Measurements from ENCODE around the gene XPO4. TPM values are rescaled to one million over a fixed set of nuclear protein-coding genes. Genes with fewer than 3 reads are reported as not detected.
A peak's percentile ranks its signal among the peaks of the same experiment; 100 is the strongest.

Gene XPO4
- total RNA-seq, 1 donor from 2014 or later: 24.7 TPM

- no peaks in the 10 kb centered on the region for H3K9me3 Mint-ChIP-seq
- DNase-seq (ENCODE audit: low spot score in 2 of 2, unreplicated experiment in 2 of 2): no peak
- no peaks in the 10 kb centered on the region for H3K27me3 Mint-ChIP-seq (ENCODE audit: low read depth)
- peaks cover 13% of the 10 kb centered on the region for H3K4me1 Mint-ChIP-seq
- no peak overlapping the region for H3K27ac Mint-ChIP-seq
- peaks cover 5% of the 10 kb centered on the region for H3K36me3 Mint-ChIP-seq
- H3K4me3 Mint-ChIP-seq: no peak overlapping the region
- TF ChIP-seq, protein P1, sequence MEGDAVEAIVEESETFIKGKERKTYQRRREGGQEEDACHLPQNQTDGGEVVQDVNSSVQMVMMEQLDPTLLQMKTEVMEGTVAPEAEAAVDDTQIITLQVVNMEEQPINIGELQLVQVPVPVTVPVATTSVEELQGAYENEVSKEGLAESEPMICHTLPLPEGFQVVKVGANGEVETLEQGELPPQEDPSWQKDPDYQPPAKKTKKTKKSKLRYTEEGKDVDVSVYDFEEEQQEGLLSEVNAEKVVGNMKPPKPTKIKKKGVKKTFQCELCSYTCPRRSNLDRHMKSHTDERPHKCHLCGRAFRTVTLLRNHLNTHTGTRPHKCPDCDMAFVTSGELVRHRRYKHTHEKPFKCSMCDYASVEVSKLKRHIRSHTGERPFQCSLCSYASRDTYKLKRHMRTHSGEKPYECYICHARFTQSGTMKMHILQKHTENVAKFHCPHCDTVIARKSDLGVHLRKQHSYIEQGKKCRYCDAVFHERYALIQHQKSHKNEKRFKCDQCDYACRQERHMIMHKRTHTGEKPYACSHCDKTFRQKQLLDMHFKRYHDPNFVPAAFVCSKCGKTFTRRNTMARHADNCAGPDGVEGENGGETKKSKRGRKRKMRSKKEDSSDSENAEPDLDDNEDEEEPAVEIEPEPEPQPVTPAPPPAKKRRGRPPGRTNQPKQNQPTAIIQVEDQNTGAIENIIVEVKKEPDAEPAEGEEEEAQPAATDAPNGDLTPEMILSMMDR (IDR thresholded peaks at IDR 0.05; ENCODE audit: unreplicated experiment): no peak
Observed at GRCh38 chr13:20831254-20831653, 71.3 kb downstream of the XPO4 start.

DNA sequence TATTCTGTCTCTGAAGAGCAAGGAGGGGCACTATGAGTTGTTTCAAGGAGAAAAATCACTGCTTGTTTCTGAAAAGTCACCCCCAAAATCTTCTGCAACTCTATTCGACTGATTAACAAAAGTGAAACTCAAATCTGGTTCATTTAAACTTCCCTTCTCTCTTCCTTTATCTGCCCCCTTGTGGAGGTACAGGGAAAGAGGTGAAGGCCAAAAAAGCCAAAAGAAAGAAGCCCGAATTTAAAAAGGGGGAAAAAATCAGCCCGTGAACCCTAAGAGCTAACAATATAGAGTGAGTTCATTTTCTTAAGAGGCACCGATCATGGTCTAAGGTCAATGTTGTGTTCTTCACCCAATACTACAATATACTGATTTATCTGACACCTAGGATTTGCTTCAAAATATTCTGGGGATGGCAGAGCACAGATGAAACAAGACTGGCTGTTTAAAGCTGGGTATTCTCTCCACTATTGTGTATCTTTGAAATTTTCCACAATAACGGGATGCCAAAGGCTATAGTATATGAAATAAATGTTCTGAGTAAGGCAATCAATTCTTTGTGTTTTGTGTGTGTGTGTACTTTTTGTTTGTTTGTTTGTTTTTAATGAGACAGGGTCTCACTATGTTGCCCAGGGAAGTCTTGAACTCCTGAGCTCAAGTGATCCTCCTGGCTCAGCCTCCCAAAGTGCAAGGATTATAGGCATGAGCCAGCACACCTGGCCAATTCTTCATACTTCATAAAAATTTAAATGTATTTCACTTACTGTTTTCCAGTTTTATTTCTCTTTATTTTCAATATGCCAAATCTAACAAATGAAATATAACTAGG is 73.8 kb downstream of the XPO4 start:
- Mint-ChIP-seq H3K4me1 (peaks cover 26% of the 10 kb centered on the region), H3K36me3 (no peaks in the 10 kb centered on the region), H3K9me3 (no peaks in the 10 kb centered on the region), H3K4me3 (no peak overlapping the region), H3K27ac (peak overlapping the region; percentile 7), H3K27me3 (ENCODE audit: low read depth) (no peaks in the 10 kb centered on the region)
- no peak for DNase-seq (ENCODE audit: low spot score in 2 of 2, unreplicated experiment in 2 of 2)
- TF ChIP-seq, protein P1 (IDR thresholded peaks at IDR 0.05; ENCODE audit: unreplicated experiment): peak; percentile 74

DNA sequence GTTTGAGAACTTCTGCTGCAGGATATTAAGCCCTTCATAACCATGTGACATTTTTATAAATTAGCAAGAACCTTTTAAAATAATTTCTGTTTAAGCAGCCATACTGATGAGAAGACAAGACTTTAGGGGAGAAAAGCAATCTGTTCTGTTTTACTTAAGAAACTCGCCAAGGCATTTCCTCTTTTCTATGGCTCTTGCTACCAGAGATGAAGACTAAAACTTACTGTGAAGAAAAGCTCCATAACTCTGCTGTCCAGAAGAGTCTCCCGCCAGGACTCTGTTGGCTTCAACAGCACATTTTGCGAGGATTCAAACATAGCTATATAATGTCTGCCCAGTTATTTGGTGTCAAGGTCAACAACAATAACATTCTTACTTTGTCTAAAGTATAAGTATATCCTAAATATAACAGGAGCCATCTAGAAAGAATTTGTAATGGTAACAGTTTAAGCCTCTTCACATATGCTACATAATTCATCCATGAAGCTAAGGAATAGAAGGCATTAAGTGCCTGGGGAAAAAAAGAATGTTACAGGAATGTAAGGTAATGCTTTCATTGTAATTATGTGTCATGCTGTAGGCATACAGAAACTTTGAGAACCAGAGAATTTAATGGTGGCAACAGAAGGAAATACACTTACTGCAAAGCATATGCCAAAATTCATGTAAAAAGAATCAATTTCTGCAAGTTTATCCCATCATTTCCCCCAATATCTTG is 75.5 kb downstream of the XPO4 start:
- Mint-ChIP-seq H3K27ac (peak overlapping the region; percentile 85), H3K4me1 (peaks cover 26% of the 10 kb centered on the region), H3K9me3 (no peaks in the 10 kb centered on the region), H3K27me3 (ENCODE audit: low read depth) (no peaks in the 10 kb centered on the region), H3K4me3 (no peak overlapping the region), H3K36me3 (peaks cover 1% of the 10 kb centered on the region)
- DNase-seq (ENCODE audit: low spot score in 2 of 2, unreplicated experiment in 2 of 2): no peak
- TF ChIP-seq, protein P1 (IDR thresholded peaks at IDR 0.05; ENCODE audit: unreplicated experiment): no peak

GRCh38 chr13:20826301-20826700 is 76.2 kb downstream of the XPO4 start:
- H3K4me1 Mint-ChIP-seq: peaks cover 26% of the 10 kb centered on the region
- H3K27ac Mint-ChIP-seq: no peak overlapping the region
- no peak for DNase-seq (ENCODE audit: low spot score in 2 of 2, unreplicated experiment in 2 of 2)
- no peak overlapping the region for H3K4me3 Mint-ChIP-seq
- H3K27me3 Mint-ChIP-seq (ENCODE audit: low read depth): no peaks in the 10 kb centered on the region
- H3K36me3 Mint-ChIP-seq: peaks cover 5% of the 10 kb centered on the region
- TF ChIP-seq, protein P1 (IDR thresholded peaks at IDR 0.05; ENCODE audit: unreplicated experiment): no peak
- no peaks in the 10 kb centered on the region for H3K9me3 Mint-ChIP-seq

- no peaks in the 10 kb centered on the region for H3K9me3 Mint-ChIP-seq
- H3K27me3 Mint-ChIP-seq (ENCODE audit: low read depth): no peaks in the 10 kb centered on the region
- H3K4me1 Mint-ChIP-seq: peaks cover 26% of the 10 kb centered on the region
- DNase-seq (ENCODE audit: low spot score in 2 of 2, unreplicated experiment in 2 of 2): no peak
- H3K36me3 Mint-ChIP-seq: peaks cover 5% of the 10 kb centered on the region
- H3K4me3 Mint-ChIP-seq: no peak overlapping the region
- TF ChIP-seq, protein P1 (IDR thresholded peaks at IDR 0.05; ENCODE audit: unreplicated experiment): no peak
- H3K27ac Mint-ChIP-seq: no peak overlapping the region
Observed at GRCh38 chr13:20825477-20825875, 77.1 kb downstream of the XPO4 start.

Measured in mesothelial cell of epicardium (in vitro differentiated cells).